COLO668 (cell line): ENCODE measurements around the gene CDH2.

Source experiments
- DNase-seq: peaks from one replicate; lab custom pipeline; 2025; ENCODE audit not compliant: unreplicated experiment; lab: John Stamatoyannopoulos, UW

CDH2 gene

DNA sequence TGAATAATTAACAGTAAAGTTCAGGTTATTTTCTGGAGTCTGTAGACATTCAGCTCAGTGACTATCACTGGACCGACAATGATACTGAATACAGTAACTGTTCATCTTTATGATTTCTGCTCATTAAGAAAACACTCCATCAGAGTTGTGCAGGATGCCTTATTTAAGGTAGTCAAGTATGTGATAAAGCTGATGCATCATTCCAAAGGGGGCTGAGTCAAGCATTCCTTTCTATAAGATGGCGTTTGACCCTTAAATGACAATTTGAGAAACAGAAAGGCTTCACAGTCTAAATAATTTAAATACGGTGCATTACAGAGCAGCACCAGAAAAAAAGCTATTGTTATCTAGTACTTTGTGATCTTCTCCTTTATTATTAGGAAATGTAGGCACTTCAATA is 131.1 kb downstream of the CDH2 start:
- no peak for DNase-seq

GRCh38 chr18:28045176-28045810 is 131.6 kb downstream of the CDH2 start:
- DNase-seq = peak; percentile 63

DNA sequence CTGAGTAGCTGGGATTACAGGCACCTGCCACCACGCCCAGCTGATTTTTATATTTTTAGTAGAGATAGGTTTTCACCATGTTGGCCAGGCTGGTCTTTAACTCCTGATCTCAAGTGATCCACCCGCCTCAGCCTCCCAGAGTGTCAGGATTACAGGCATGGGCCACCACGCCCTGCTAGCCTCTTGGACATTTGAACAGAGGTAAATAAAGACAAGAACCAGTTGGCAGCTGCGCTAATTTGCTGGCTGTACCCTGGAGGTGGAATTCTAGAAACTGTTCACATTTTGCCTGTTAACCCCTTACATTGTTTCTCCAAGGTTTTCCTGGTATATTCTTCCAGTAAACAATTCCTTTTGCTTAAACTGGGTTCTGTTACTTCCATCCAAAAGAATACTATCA is 132.9 kb downstream of the CDH2 start:
- no peak for DNase-seq

DNA sequence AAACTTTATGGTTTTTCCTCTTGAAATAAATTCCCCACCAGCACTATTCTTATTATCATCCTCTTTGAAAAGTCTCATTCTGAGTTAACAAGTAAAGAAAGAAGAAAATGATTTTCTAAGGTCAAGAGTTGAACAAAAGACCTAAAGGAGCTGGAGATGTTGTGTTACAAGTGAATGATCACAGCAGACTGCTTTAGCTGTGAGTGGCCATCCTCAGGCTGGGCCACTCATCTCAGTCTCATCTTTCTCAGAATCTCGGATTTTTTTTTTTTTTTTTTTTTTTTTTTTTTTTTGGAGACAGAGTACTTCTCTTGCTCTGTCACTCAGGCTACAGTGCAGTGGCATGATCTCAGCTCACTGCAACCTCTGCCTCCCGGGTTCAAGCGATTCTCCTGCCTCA is 133.3 kb downstream of the CDH2 start:
- DNase-seq = no peak

- DNase-seq = no peak
Observed at GRCh38 chr18:28041366-28041765, 135.6 kb downstream of the CDH2 start.

DNA sequence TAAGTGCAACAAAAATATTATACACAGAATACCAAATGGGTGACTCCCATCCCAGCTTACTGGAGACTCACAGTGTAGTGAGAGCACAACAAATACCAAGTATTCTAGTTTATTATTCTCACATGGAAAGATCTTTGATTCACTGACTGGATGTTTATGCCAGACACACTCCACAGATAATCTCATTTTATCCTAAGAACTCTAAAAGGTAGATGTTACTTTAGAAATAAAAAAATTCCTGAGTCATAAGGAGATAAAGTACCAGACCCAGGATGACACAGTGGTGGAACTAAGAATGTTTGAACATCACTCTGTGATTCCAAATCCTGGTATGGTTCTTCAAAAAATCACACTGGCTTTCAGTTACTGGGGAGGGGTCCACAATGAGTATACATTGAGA is 136.2 kb downstream of the CDH2 start:
- DNase-seq = no peak

- DNase-seq = no peak
Observed at GRCh38 chr18:28040211-28040610, 136.7 kb downstream of the CDH2 start.

DNA sequence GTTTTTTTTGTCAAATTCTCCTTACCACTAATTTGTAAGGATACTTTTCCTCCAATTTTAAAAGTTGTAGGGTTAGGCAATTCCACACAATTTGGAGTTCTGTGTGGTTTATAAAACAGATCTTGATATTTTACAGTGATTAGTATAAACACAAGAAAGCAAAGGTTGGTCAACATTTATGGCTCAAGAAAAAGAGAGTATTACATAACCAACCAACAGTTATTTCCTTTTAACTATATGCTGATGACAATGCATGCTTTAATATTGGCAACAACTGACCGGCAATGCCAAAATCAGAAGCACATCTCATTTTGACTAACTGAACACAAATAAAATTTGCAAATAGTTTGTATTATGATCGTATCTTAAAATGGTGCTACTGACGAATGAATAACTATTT is 137.2 kb downstream of the CDH2 start:
- no peak for DNase-seq

GRCh38 chr18:28039078-28039477 is 137.9 kb downstream of the CDH2 start:
- no peak for DNase-seq

- no peak for DNase-seq
Observed at GRCh38 chr18:28036488-28036887, 140.4 kb downstream of the CDH2 start.

DNA sequence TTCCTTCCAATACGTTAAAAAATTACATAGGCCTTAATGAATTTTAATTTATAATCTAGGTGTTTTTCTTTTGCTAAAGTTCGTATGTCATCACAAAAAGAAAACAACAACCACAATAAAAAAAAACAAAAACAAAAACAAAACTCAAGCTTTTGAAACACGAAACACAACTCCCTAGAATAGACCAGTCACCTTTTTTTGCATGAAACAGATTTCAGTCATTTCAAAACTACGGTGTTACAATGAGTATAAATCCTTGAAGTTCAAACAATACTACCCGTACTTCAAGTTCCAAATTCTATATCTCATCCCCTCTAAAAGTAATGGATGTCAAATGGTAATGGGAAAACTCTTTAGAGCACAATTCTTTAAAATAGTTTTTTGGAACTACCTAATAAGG is 142.4 kb downstream of the CDH2 start:
- no peak for DNase-seq

- DNase-seq = no peak
Observed at GRCh38 chr18:28032177-28032576, 144.8 kb downstream of the CDH2 start.

DNA sequence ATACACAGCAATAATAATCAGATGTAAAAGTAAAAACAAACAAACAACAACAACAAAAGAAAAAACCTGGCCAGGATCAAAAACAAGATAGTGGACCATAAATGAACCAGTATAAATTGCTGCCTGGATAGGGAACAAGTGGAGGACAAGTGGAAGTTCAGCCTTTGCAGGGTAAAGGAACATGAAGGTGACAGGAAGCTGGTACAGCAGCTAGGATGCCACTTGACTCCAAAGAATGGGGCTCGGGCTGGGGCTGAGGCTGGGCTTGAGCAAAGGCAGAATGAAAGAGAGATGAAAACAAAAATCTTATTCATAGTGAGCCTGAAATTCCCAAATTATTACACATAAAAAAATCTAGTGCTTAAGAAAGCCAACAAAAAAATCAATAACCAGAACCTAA is 146.5 kb downstream of the CDH2 start:
- no peak for DNase-seq

- no peak for DNase-seq
Observed at GRCh38 chr18:28027755-28028154, 149.2 kb downstream of the CDH2 start.

GRCh38 chr18:28019425-28020108 is 157.4 kb downstream of the CDH2 start:
- DNase-seq = no peak

DNA sequence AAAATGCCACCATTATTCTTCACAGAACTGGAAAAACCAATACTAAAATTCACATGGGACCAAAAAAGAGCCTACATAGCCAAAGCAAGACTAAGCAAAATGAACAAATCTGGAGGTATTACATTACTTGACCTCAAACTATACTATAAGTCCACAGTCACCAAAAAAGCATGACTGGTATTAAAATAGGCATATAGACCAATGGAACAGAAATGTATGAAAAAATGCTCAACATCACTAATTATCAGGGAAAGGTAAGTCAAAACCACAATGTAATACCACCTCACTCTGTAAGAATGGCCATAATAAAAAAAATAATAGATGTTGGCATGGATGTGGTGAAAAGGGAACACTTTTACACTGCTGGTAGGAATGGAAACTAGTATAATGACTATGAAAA is 158.6 kb downstream of the CDH2 start:
- no peak for DNase-seq

DNA sequence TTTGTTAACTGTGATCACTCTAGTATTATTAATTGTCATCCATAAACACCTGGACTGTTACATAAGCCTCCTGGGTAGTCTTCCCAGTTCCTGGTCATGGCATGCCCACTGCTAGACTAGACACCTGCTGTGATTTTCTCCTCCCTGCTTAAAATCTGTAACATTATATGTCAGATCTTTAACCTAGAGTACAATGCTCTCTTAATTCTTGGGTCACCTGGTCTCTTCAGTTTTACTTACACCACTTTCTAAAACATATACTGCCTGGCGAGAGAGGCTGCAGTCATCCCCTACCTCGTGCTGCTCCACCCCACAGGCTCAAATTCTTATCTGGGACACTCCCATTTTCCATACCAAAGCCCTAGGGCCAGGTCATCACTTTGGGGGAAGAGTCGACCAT is 161.3 kb downstream of the CDH2 start:
- DNase-seq = no peak

- no peak for DNase-seq
Observed at GRCh38 chr18:28013066-28013465, 163.9 kb downstream of the CDH2 start.

GRCh38 chr18:28012336-28012735 is 164.6 kb downstream of the CDH2 start:
- no peak for DNase-seq

GRCh38 chr18:28009589-28009988 is 167.3 kb downstream of the CDH2 start:
- no peak for DNase-seq

DNA sequence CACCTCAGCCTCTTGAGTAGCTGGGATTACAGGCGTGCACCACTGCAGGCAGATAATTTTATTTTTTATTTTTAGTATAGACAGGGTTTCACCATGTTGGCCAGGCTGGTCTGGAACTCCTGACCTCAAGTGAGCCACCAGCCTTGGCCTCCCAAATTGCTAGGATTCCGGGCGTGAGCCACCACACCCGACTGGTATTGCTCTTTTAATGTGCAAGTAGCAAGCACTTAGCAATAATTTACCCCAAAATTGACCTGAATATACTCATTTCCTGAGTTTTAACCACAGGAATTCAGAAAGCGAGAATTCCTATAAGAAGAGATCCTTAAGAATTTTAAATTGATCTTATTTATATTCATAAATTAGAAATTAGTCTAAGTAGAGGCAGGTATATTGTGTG is 169.1 kb downstream of the CDH2 start:
- no peak for DNase-seq

GRCh38 chr18:28005164-28005563 is 171.8 kb downstream of the CDH2 start:
- DNase-seq = no peak

GRCh38 chr18:28004606-28005005 is 172.3 kb downstream of the CDH2 start:
- DNase-seq = no peak
